PC-3 (cell line): Measurements from ENCODE around the gene LSP1.

ENCODE experiments used
- CTCF ChIP-seq: fragments of 300-600 bp; sonication (generic); conservative IDR thresholded peaks from 2 replicates; pipeline ENCODE4 v1.5.1; 2017; ENCODE audit warnings: antibody characterized with exemption, low read depth, mild to moderate bottlenecking, low read length
- EZH2 ChIP-seq: fragments of 300-600 bp; sonication (generic); IDR thresholded peaks from one replicate; pipeline ENCODE4 v1.6.1; 2017; ENCODE audit warnings: antibody characterized with exemption, mild to moderate bottlenecking, low read length; ENCODE audit not compliant: unreplicated experiment

- TF ChIP-seq CTCF: no peak
- no peak for TF ChIP-seq EZH2
Measured at GRCh38 chr11:1863352-1864216, 10.7 kb downstream of the LSP1 start.
